DMS153 treated with DMSO at 0.1 percent for 48 hours (cell line): ENCODE measurements around the gene TCEAL4.

Experiments
- DNase-seq: peaks from one replicate; lab custom pipeline; 2025; ENCODE audit not compliant: unreplicated experiment; lab: John Stamatoyannopoulos, UW

The TCEAL4 gene

DNA sequence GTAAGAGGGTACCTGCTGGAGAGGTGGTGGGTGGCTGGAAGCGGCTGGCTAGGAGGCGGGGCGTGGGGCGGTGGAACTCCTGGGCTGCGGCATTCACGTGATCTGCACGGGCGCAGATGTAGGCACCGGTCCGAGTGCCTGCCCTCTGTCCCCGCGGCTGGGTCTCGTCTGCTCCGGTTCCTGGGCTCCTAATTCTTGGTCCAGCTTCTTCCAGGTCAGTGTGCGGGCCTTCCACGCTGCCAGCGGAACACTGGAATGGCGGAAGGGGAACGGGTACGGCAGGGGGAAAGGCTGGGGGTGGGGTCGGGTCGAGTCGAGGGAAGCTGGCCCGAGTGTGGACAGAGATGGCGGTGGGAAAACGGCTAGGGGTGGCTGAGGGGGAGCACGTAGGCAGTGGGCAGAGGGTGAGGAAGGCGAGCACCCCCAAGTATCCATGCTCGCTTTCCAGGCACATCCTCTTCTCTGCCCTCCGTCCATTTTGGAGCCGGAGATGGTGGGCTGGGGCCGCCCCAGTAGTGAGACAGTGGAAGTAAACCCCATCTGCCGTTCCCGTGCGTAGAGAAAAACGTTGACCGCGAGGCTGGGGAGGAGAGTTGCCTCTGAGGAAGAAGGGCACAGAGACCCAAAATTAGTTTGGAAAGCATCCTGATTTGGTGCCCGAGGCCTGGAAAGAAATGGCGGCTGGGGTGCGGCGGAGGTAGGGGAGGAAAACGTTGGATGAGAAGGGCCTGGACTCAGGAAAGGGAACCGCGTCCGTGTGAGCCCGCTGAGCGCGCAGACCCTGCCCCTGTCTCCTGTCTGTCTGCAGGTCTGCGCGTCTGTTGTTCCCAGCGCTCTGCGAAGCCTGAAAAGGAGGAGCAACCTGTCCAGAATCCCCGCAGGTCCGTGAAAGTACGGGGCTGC, at the start of gene TCEAL4:
Gene TCEAL4, plus strand, starts transcription at position 105 of the 903 bp plus-strand sequence. CDS start 1,161 bp downstream, outside the sequence.
- DNase-seq = peak; percentile 12

DNA sequence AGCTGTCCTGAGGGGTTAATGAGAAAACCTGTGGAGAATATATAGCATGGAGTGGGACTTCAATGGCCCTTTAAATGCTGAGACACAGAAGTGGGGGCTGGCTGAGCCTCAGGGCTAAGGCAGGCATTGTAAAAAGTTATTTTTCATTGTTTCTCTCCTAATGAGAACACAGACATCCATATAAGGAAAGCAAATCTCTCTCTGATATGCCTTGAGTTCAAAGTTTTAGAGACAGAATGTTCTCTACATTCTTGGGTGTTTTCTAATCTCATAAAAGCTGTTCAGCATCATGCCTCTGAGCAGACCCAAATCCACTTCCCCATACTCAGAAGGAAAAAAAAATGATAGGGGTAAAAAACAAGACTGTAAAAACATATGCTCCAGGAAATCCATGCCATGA, 49.2 kb upstream of the TCEAL4 start:
- DNase-seq = no peak

DNA sequence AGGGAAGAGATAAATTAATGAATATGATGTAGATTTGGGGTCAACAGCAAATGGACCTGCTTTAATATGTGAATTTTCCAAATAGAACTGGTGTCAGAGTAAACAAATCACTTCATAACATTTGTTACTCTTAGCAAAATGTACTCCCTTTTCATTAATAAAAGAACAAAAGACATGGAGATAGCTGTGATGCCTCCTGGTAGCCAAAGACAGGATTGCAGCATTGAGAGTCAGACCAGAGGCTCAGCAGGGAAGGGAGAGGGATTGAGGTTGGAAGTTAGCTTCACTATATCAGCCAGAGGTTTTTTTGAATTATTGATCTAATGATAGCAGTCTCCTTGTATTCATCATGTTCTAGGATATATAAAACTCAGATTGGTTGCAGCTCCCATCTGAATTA, 48.6 kb upstream of the TCEAL4 start:
- no peak for DNase-seq

DNA sequence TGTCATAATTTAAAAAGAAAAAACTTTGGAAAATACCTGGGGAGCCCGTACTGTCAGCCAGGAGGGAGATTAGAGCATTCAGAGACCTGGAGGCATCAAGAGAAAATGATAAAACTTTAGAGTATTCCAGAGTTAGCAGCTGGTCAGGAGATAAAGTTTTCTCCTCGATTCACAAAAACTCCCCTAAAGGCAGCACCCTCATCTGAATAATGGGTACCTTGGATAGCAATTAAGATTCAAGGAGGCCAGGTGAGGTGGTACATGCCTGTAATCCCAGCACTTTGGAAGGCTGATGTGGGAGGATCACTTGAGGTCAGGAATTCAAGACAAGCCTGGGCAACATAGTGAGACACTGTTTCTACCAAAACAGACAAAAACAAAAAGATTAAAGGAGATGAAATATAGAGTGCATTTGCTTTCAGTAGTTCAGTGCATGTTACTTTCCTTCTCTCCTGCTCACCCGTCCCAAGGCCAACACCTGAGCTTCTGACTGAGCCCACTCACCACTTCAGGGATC, 47.4 kb upstream of the TCEAL4 start:
- no peak for DNase-seq

DNA sequence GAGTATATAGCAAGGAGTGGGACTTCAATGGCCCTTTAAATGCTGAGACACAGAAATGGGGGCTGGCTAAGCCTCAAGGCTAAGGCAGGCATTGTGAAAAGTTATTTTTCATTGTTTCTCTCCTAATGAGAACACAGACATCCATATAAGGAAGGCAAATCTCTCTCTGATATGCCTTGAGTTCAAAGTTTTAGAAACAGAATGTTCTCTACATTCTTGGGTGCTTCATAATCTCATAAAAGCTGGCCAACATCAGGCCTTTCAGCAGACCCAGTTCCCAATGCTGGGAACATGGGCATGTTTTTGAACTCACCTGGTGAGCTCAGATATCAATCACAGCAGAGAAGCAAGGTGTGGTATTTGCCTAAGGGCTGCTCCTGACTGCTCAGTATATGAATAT, 46.6 kb upstream of the TCEAL4 start:
- DNase-seq = no peak

DNA sequence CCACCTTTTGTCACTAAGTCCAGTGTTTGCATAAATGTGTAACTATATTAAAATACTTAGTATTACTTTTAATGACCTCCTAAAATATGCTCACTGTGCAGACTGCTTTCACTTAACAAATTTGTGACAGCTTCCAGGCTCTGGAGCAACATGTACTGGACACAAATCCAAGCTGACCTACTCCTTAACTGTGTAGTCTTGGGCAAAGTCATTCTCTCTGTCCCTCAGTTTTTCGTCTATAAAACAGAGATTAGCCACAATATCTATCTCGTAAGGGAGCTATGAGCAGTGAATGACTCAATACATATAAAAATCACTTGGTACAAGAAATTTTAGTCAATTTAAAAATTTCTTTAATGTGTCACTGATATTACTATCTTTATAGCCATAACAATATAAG, 45.6 kb upstream of the TCEAL4 start:
- DNase-seq = no peak

DNA sequence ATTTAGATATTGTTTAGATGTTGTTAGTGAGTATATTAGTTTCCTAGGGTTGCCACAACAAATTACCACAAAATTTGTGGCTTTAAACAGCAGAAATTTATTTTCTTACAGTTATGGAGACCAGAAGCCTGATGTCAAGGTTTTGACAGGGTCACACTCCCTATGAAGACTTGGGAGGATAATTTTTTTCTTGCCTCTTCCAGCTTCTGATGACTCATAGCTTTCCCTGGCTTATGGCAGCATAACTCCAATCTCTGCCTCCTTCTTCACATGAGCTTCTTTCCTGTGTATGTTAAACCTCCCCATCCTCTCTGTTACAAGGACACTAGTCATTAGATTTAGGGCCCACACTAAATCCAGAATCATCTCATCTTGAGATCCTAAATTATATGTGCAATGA, 45.2 kb upstream of the TCEAL4 start:
- DNase-seq = no peak

DNA sequence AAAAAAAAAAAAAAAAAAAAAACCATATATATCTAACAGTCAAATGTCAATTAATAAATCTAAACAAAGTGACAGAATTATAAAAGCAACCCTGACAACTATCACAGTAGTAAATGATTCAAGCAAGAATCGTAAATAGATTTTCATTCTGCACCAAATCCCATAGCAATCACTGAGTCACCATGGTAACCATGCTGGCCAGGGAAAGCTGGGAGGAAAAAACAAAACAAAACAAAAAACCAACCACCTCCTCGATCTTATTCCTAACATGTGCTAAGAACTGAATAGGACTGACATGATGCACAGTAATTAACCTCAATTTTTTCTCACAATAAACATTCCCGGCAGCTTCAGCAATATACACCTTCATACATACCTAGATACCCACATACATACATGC, 35.4 kb upstream of the TCEAL4 start:
- DNase-seq = no peak

DNA sequence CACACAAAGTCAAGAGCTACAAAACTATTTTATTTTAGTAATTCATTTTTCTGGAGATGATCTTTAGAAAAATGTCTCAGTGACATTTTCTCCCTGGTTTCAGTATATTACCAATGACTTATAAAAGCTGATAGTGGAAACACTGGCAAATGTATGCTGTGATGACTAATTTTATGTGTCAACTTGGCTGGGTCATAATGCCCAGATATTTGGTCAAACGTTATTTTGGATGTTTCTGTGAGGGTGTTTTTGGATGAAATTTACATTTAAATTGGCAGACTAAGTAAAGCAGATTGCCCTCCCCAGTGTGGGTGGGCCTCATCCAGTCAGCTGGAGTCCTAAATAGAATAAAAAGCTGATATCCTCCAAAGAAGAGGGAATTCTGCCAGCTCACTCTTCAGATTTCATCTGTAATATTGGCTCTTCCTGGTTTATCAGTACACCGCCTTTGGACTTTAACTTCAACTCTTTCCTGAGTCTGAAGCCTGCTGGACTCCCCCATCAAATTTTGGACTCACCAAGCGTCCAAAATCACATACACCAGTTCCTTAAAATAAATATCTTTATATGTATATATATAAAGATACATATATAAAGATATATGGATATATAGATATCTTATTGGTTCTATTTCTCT, 34.8 kb upstream of the TCEAL4 start:
- no peak for DNase-seq

DNA sequence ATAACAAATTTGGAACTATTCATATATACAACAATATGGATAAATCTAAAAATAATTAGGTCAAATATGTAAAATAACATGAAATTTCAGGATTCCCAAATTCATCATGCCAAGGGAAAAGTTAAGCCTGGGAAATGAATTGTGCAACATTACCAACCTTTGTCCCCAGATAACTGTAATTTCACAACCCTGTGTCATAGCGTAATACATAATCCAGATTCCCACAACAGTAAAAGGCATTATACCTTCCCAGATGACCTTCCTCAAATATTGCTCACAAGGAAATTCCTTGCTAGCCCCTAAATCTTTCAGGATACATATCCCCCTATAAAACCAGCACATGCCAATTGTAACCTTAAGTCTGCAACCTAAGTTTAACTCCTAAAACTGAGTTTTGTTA, 33.1 kb upstream of the TCEAL4 start:
- DNase-seq = no peak

DNA sequence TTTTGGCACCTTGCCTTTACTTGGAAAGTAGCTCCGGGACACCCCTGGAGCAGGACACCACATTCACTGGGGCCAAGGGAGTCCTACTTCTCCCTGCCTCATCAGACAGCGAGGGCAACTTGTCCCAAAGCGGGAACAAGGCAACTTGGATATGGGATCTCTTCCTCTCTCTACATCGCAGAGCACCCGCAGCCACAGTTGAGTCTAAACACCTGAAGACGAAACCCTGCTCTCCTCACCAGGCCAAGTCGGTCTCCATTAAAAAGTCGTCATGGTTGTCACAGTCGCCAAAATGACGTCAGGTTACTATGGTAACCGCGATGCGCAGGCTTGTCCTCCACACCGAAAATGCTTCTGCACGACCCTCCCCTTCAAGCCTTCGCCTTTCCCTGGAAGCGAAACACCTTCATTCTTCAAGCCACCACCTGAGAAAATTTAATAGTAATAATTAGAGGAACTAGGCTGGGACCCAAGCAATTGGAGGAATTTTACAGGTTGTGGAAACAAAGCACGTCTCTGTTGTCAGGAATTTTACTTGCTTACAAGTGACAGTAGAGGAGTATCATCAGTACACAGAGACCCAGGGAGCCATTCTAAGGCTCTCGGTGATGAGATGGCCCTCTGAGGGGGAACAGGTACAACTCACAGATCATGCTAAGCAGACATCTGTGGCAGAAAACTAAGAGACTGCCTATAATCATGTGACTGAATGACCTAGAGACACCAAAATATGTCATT, 30.5 kb upstream of the TCEAL4 start:
- DNase-seq = peak; percentile 25

DNA sequence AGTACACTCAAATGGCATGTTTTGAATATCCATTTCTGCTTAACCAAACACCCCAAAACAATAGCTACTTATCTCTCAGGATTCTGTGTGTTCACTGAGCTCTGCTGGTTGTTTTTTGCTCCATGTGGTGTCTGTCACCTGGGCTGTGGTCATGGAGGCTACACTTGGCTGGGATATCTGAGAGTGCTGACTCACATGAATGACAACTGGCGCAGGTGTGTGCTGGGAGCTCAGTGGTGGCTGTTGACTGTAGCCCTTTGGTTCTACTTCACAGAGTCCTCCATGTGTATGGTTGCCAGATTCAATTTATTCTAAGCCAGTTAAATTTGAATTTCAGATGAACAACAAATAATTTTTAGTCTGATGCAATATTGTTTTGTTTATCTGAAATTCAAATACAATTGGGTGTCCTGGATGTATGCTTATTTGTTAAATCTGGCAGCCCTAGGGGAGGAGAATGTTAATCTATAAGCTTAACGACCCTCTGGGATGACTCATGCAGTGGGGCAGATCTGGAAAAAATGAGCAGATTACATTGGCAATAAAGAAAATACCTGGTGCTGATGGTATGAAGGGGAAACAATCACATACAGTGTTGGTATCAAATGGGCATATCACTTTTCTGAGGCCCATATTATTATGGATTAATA, 28.2 kb upstream of the TCEAL4 start:
- DNase-seq = no peak

DNA sequence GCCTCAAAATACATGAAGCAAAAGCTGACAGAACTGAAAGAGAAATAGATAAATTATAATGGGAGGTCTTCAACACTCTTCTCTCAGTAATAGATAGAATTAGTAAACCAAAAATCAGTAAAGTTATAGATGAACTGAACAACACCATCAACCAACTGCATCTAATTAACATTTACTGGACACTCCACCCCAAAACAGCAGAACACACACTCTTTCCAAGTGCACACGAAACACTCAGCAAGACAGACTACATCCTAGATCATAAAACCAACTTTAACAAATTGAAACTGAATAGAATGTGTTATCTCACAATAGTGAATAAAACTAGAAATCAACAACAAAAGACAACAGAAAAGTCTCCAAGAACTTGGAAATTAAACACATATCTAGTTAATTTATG, 25.1 kb upstream of the TCEAL4 start:
- DNase-seq = no peak

DNA sequence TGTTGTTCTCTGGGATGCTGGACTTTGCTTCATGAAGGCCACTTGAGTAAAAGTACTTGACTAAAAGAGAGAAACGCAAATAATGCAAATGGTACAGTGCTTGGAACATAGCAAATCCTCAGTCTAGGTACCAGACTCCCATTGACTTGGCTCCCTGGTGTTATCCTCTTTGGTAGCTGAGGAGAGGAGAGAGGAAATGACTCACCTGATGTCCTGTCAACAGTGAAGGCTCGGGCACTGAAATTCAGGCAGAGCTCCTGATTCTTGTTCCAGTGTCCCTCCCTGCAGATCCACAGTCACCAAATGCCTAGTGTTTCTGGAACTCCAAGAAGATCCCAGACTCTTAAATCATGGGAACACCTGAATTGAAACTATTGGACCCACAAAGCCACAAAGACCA, 22.5 kb upstream of the TCEAL4 start:
- no peak for DNase-seq

DNA sequence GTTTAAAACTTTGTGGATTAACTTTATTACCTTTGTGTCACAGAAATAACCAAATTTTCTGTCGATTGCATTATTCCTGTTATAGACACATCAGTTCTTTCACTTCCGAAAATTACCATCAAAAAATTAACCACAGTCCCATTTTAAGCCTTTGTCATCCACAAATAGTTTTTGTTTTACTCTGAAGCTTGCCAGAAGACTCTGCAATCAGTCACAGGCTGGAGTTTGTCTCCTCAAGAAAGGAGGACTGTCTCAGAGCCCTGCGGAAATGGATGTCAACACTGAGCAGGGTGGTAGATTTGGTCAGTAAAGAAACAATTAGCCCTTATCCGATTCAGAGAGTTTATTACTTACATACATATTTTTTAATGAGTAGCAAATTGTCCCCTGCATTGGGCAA, 20.1 kb upstream of the TCEAL4 start:
- DNase-seq = no peak

DNA sequence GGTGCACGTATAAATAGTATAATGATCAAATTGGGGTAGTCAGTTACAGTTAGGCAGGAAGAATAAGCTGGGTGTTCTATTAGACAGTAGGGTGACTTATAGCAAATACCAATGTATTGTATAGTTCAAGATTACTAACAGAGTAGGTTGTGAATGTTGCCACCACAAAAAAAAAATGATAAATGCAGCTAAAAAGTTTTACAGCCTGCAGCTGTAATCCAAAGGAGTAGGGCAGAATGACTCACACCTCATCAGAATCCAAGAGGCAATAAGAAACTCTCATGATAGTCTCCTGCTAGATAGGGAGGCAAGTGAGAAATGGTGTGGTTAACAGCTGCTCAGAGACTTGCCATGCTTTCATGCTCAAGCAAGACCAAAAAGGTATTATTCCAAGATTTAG, 19.6 kb upstream of the TCEAL4 start:
- no peak for DNase-seq

DNA sequence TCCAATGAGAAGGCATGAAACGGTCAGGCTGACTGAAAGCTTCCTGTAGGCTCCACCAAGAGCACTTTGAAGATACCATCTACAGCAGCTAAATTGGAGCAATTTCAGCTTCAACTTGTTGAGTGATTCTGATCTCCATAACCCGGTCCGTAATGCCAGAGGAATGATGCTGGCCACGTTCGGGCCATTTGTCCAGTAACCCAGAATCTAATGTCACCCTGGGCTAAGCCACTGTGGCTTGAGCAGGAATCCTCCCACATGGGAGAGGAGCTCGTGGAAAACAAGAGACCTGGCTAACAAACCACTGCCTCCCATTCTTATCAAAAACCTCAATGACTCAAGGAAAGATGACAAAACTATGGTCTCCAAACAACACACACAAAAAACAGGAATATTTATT, 14.2 kb upstream of the TCEAL4 start:
- no peak for DNase-seq

DNA sequence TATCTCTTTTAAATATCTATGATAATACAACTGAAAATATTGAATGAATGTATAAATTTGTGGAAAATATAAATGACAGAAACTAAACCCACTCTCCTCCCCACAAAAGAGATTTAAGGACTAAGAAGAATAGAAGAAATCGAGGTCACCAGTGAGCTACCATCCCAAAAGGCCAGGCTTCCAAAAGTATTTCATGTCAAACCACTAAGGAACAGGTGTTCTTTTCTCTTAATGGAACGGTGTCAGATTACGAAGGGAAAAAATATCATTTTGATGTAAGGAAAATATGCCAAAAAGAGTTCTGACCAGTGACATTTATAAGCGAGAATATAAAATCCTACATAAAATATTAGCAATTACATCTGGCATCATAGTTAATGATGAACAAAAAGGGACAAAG, 13.6 kb upstream of the TCEAL4 start:
- no peak for DNase-seq

DNA sequence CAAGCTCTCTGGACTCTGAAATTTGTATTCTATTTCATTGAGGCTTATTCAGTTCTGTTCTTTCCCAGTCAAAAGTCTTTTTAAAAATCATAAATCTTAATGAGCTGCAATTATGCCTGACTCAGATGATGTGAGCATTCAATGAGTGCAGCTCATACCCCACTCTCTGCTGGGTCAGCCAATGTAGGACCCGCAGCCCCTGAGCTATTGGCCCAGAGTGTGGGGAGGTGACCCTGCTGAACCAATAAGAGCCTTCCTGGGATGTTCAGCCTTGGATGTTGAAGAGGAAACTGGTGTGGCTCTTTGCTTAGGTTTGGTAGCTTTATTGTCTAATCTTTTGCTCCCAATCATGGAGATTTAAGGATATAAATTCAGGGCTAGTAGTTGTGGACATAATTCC, 12.1 kb upstream of the TCEAL4 start:
- no peak for DNase-seq

DNA sequence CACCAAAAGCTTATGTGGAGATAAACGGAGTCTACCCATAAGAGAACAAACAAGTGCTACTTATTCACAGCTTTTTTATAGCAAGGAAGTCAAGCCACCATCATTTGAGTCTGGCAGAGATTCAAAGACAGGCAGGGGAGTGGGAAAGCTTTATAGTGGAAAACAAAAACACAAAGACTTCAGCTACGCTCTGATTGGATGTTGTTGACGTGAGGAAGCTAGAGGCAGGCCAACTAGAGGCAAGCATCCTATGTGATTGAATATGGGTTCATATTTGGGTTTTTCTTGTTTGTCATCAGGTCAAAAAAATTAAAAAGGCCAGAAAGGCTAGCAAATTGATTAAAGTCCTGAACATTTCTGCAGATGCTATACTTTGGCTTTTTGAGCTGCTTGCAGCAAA, 719 bp upstream of the TCEAL4 start:
- DNase-seq = no peak

DNA sequence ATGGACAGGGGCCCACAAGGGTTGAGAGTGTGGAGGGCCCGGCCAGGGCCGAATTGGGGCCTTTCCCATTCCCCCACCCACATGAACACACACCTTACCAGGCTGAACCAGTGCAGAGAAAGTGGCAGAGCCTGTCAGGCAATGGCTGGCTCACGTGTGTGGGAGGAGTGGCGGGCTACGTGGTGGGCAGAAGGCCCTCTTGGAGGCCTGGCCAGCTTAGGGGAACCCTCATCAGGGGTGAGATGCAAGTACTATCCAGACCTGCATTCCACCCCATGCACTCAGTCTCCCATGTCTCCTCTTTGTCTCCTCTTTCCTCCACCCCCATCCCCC, 965 bp downstream of the TCEAL4 start:
- DNase-seq = no peak
